HCT116 (cell line): Measurements from ENCODE around the gene HLA-DRB5.
"Not testable (repeated sequence)": the region's sequence is repeated elsewhere in the genome, so short reads cannot be mapped to it uniquely, and the experiment has no call there.

Experiments
- CEBPB ChIP-seq: IDR thresholded peaks from 2 replicates; pipeline ENCODE4 v1.6.1; 2012; ENCODE audit warnings: low read depth
- EZH2phosphoT487 ChIP-seq: fragments of 200-600 bp; IDR thresholded peaks from 2 replicates; pipeline ENCODE4 v1.6.1; 2018; ENCODE audit warnings: antibody characterized with exemption, borderline replicate concordance
- JUND ChIP-seq: IDR thresholded peaks from 2 replicates; pipeline ENCODE4 v1.6.1; 2012
- POLR2A ChIP-seq: IDR thresholded peaks from 2 replicates; pipeline ENCODE4 v1.7.0; 2011; ENCODE audit warnings: borderline replicate concordance; ENCODE audit not compliant: insufficient read depth, insufficient read length; ENCODE audit errors: extremely low read depth
- POLR2AphosphoS5 ChIP-seq: IDR thresholded peaks from 2 replicates; pipeline ENCODE4 v1.6.1; 2011; ENCODE audit warnings: mild to moderate bottlenecking, low read depth, low read length, moderate library complexity
- RAD21 ChIP-seq: IDR thresholded peaks from 2 replicates; pipeline ENCODE4 v1.6.1; 2012; ENCODE audit warnings: low read depth, mild to moderate bottlenecking
- SIN3A ChIP-seq: IDR thresholded peaks from 2 replicates; pipeline ENCODE4 v1.6.1; 2012; ENCODE audit warnings: low read depth
- YY1 ChIP-seq: IDR thresholded peaks from 2 replicates; pipeline ENCODE4 v1.6.1; 2011; ENCODE audit warnings: low read length, low read depth, moderate library complexity, mild to moderate bottlenecking; ENCODE audit not compliant: insufficient replicate concordance; ENCODE audit errors: extremely low read depth
- TF ChIP-seq, protein P1 (sequence below), 3 experiments: fragments of 200-600 bp in 1 of 3; sonication (generic) in 1 of 3; IDR thresholded peaks in 2 of 3; conservative IDR thresholded peaks in 1 of 3; 2 replicates each; pipeline ENCODE4 v1.5.1; 2012 to 2017; ENCODE audit warnings: low read depth in 2 of 3, low read length in 2 of 3, antibody characterized with exemption in 1 of 3, borderline replicate concordance in 1 of 3, control low read depth in 1 of 3, mild to moderate bottlenecking in 1 of 3, mixed read lengths in 1 of 3, mixed run types in 1 of 3, moderate library complexity in 1 of 3; ENCODE audit not compliant: insufficient read depth in 1 of 3
- TF ChIP-seq, protein P2 (sequence below): IDR thresholded peaks from 2 replicates; pipeline ENCODE4 v1.6.1; 2012; ENCODE audit warnings: low read depth
- TF ChIP-seq, protein P3 (sequence below): IDR thresholded peaks from 2 replicates; pipeline ENCODE4 v1.6.1; 2012
- TF ChIP-seq, protein P4 (sequence below): IDR thresholded peaks from 2 replicates; pipeline ENCODE4 v1.6.1; 2011; ENCODE audit warnings: mild to moderate bottlenecking, low read length, moderate library complexity; ENCODE audit not compliant: insufficient replicate concordance; ENCODE audit errors: extremely low read depth

DNA sequence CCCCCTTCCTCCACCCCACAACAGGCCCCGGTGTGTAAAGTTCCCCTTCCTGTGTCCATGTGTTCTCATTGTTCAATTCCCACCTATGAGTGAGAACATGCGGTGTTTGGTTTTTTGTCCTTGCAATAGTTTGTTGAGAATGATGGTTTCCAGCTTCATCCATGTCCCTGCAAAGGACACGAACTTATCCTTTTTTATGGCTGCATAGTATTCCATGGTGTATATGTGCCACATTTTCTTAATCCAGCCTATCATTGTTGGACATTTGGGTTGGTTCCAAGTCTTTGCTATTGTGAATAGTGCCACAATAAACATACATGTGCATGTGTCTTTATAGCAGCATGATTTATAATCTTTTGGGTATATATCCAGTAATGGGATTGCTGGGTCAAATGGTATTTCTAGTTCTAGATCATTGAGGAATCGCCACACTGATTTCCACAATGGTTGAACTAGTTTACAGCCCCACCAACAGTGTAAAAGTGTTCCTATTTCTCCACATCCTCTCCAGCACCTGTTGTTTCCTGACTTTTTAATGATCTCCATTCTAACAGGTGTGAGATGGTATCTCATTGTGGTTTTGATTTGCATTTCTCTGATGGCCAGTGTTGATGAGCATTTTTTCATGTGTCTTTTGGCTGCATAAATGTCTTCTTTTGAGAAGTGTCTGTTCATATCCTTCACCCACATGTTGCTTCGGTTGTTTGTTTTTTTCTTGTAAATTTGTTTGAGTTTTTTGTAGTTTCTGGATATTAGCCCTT is 62.2 kb downstream of the HLA-DRB5 start:
- TF ChIP-seq, protein P1, sequence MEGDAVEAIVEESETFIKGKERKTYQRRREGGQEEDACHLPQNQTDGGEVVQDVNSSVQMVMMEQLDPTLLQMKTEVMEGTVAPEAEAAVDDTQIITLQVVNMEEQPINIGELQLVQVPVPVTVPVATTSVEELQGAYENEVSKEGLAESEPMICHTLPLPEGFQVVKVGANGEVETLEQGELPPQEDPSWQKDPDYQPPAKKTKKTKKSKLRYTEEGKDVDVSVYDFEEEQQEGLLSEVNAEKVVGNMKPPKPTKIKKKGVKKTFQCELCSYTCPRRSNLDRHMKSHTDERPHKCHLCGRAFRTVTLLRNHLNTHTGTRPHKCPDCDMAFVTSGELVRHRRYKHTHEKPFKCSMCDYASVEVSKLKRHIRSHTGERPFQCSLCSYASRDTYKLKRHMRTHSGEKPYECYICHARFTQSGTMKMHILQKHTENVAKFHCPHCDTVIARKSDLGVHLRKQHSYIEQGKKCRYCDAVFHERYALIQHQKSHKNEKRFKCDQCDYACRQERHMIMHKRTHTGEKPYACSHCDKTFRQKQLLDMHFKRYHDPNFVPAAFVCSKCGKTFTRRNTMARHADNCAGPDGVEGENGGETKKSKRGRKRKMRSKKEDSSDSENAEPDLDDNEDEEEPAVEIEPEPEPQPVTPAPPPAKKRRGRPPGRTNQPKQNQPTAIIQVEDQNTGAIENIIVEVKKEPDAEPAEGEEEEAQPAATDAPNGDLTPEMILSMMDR (IDR thresholded peaks at IDR 0.05 in 2 of 3, conservative IDR thresholded peaks at IDR 0.05 in 1 of 3; ENCODE audit: borderline replicate concordance in 1 of 3, insufficient read depth in 1 of 3, low read depth in 2 of 3, low read length in 2 of 3): not testable (repeated sequence)
- TF ChIP-seq, protein P2, sequence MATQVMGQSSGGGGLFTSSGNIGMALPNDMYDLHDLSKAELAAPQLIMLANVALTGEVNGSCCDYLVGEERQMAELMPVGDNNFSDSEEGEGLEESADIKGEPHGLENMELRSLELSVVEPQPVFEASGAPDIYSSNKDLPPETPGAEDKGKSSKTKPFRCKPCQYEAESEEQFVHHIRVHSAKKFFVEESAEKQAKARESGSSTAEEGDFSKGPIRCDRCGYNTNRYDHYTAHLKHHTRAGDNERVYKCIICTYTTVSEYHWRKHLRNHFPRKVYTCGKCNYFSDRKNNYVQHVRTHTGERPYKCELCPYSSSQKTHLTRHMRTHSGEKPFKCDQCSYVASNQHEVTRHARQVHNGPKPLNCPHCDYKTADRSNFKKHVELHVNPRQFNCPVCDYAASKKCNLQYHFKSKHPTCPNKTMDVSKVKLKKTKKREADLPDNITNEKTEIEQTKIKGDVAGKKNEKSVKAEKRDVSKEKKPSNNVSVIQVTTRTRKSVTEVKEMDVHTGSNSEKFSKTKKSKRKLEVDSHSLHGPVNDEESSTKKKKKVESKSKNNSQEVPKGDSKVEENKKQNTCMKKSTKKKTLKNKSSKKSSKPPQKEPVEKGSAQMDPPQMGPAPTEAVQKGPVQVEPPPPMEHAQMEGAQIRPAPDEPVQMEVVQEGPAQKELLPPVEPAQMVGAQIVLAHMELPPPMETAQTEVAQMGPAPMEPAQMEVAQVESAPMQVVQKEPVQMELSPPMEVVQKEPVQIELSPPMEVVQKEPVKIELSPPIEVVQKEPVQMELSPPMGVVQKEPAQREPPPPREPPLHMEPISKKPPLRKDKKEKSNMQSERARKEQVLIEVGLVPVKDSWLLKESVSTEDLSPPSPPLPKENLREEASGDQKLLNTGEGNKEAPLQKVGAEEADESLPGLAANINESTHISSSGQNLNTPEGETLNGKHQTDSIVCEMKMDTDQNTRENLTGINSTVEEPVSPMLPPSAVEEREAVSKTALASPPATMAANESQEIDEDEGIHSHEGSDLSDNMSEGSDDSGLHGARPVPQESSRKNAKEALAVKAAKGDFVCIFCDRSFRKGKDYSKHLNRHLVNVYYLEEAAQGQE: not testable (repeated sequence)
- not testable (repeated sequence) for TF ChIP-seq YY1, POLR2A, RAD21, SIN3A, JUND, POLR2AphosphoS5, EZH2phosphoT487, CEBPB
- TF ChIP-seq, protein P3, sequence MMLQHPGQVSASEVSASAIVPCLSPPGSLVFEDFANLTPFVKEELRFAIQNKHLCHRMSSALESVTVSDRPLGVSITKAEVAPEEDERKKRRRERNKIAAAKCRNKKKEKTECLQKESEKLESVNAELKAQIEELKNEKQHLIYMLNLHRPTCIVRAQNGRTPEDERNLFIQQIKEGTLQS: not testable (repeated sequence)
- TF ChIP-seq, protein P4, sequence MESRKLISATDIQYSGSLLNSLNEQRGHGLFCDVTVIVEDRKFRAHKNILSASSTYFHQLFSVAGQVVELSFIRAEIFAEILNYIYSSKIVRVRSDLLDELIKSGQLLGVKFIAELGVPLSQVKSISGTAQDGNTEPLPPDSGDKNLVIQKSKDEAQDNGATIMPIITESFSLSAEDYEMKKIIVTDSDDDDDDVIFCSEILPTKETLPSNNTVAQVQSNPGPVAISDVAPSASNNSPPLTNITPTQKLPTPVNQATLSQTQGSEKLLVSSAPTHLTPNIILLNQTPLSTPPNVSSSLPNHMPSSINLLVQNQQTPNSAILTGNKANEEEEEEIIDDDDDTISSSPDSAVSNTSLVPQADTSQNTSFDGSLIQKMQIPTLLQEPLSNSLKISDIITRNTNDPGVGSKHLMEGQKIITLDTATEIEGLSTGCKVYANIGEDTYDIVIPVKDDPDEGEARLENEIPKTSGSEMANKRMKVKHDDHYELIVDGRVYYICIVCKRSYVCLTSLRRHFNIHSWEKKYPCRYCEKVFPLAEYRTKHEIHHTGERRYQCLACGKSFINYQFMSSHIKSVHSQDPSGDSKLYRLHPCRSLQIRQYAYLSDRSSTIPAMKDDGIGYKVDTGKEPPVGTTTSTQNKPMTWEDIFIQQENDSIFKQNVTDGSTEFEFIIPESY: not testable (repeated sequence)
